GM19397 (cell line): Measurements from ENCODE around the gene SOCS3.

Source experiments
- ATAC-seq: cut with Tn5 transposase; IDR thresholded peaks from one replicate; pipeline ENCODE4 v1.9.1; 2021; ENCODE audit warnings: mild to moderate bottlenecking, moderate library complexity; ENCODE audit not compliant: unreplicated experiment

The SOCS3 gene

DNA sequence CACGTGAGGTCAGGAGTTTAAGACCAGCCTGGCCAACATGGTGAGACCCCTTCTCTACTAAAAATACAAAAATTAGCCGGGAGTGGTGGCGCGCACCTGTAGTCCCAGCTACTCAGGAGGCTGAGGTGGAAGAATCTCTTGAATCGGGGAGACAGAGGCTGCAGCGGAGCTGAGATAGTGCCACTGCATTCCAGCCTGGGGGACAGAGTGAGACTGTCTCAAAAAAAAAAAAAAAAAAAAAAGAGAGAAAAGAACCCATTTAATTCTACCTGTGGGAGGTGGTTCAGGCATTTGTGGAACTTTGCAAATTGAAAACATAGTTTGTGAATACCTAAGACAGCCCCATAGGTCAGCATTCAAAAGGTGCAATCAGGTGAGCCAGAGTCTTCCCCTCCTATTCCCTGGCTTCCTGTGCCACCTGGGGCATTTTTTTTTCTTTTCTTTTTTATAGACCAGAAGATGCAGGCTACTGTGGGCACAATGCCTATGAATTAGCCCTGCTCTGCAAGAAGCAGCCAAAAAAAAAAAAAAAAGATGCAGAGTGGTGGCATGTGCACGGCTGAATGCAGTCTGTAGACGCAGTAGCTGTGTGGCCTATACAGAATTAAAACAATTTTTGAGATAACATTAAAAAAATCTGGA, 9.1 kb upstream of the SOCS3 start:
- no peak for ATAC-seq

DNA sequence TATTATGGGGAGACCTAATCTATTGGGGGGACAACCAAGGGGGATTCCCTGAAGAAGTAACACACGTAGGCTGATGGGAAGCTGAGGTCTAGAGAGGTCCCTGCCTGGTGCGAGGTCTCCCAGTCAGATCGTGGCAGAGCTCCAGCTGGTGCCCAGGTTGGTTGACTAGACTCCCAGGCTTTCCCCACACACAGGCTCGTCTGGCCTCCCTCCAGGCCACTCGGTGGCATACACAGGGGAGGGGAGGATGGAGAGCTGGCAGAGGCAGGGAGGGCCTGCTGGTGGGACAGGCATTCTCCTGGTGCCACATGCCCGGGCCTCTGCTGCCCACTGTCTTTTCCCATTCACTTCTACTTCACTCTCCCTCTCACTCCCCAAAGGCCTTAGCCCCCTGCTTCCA, 8.5 kb upstream of the SOCS3 start:
- ATAC-seq: no peak

GRCh38 chr17:78367193-78367592, 7.3 kb upstream of the SOCS3 start:
- ATAC-seq: no peak

GRCh38 chr17:78366109-78366848, 6.4 kb upstream of the SOCS3 start:
- ATAC-seq: no peak

GRCh38 chr17:78365561-78366108, 5.8 kb upstream of the SOCS3 start:
- ATAC-seq: no peak

DNA sequence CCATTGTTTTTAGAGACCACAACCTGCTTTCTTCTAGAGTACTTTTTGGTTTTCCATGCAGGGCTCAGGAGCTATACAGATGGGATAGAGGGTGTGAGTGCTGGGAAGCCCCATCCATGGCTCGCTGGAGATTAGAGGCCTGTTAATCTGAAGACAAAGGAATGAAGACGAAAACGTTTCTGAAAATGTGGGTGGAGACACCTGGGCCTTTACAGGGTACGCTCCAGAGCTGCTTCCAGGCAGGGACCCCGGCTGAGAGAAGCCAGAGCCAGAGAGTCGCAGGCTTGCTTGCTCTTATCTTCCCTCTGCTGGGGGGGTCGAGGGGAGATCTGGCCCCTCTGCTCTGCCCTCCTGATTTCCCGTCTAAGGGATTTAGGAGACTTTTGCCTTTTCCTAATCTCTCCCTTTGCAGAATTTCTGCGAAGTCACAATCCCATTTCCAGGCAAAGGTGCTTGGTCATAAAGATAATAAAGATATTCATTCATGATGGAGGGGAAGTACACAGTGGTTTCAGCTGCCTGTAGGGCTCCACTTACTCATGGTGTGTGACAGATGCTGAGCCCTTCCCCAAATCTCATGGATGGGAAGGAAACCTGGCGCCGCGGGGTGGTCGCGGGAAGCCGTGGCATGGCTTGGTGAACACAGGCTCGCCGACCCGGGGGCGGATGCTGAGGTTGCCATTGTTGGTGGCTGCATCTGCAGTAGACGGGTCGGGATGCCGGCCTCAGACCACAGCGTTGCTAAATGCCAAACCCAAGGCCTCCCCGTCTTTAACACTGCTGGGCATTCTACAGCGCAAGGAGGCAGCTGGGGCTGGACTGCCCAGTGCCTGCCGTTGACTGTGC, 4.8 kb upstream of the SOCS3 start:
- ATAC-seq: no peak

DNA sequence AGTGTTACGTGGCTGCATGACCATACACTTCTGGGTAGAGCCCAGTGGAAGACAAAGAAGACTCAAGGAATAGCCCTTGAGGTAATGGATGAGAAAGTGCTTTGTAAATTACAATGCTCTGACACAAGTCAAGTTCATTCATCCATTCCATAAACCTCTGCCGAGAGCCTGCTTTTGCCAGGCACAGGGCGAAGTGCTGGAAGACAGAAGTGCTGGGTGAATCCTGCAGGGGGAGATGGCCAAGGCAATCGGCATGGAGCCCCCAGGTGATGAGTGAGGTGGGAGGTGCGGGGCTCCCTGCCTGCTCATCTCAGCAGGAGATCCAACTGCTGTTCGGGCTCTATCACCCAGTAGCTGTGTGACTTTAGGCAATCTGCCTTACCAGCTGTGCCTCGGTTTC, 2.8 kb upstream of the SOCS3 start:
- no peak for ATAC-seq

GRCh38 chr17:78362232-78362631, 2.4 kb upstream of the SOCS3 start:
- no peak for ATAC-seq

DNA sequence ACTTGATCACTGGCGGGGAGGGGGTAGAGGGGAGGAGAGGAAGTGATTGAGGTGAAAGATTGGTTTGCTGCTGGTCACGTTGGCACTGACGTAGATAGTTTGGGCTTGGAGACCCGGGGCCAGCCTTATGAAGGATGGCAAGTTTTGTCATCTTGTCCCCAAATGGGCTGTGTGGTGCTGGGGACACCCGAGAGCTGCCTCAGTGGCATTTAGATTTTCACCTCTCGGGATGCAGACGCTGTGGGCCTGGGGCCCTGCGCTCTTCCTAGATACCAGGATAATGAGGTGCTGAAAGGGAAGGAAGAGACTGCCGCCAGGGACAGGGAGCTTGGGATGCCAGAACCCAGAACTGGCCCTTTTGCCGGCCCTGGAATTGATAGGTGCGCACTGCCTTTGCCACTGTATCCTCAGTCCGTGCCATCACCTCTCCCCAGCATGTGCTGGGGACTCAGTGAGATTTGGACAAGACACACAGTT, 1.4 kb upstream of the SOCS3 start:
- ATAC-seq: no peak

GRCh38 chr17:78360371-78361224, 721 bp upstream of the SOCS3 start:
- no peak for ATAC-seq

- no peak for ATAC-seq
Measured at GRCh38 chr17:78359321-78359996, 418 bp downstream of the SOCS3 start.

GRCh38 chr17:78358538-78359320, 1.1 kb downstream of the SOCS3 start:
- no peak for ATAC-seq

DNA sequence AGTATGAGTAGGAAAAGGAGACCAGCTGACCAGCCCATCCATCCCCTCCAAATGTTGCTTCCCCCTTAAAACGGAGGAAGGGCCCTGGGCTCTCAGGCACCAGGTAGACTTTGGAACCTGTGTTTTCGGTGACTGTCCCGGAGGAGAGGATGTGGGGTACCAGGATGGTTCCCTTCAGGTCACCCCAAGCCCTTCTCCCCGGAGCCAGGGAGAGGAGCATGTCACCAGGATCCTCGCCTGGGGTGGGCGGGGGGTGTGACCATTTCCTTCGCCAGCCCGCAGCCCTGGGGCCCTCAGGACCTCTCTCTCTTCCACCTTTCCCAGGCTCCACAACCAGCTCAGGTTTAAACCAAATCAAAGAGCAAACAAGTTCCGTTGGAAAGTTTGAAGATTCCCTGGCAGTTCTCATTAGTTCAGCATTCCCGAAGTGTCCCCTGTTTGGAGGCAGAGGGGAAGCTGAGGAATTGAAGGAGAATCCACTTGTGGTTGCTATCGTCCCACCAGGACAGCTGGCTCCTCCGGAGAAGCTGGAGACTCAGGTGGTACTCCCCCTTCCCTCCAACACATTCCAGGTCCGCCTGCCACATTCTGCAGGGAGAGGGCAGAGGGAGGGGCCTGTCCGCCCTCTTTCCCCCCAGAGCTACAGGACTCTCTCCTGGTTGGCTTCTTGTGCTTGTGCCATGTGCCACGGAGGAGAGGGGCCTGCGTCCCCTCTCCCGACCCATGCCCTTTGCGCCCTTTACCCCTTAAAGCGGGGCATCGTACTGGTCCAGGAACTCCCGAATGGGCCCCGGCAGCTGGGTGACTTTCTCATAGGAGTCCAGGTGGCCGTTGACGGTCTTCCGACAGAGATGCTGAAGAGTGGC, 2.0 kb downstream of the SOCS3 start:
- ATAC-seq: no peak

- ATAC-seq: no peak
Measured at GRCh38 chr17:78357177-78357586, 2.7 kb downstream of the SOCS3 start.

DNA sequence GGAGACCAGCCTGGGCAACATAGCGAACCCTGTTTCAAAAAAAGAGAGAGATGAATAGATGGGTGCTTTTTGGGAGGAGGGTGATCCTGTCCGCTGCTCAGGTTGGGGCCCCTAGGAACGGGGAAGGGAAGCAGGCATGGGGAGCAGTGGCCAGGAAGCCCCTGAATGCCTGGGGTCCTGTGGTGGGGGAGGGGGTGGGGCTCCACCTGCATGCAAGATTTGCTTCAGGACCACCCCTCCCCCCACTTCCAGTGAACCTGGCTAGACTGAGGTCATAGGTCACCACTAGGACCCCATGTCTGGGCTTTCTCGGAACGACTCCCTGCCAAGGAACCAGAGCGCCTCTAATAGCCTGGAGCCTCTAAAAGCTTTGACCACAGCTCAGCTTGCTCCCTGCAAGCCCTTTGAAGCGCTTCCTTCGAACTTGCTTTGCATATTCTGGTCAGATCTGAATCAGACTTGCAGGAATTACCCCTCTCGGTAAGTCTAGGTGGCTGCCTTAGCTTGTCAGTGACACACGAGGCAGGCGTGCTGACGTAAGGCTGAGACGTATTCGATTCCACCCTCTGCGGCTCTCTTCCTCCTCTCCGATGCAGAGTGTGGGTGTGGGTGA, 3.7 kb downstream of the SOCS3 start:
- peak; percentile 47 for ATAC-seq

DNA sequence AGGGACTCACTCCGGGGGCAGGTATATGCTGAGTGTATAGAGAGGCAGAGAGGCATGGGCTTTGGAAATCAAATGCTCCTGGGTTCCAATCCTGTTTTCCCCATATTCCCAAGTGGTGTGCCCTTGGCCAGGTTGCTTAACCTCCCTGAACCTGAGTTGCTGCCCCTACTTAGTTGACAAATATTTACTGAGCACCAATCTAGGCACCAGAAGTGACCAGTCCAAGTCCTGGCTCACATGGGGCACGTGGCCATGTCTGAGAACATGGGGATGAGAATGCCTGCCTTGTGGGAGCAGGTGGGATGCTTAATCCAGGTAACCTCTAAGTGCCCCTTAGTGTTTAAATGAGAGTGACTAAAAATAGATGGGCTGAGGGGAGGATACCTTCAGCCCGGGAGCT, 4.2 kb downstream of the SOCS3 start:
- ATAC-seq: no peak

GRCh38 chr17:78355045-78355641, 4.7 kb downstream of the SOCS3 start:
- no peak for ATAC-seq
